ENCODE measurements around the gene GDF7. TPM values are rescaled to one million over a fixed set of nuclear protein-coding genes. Genes with fewer than 3 reads are reported as not detected.

The GDF7 gene
- total RNA-seq, 1 donor from 2014 or later = 0.04 TPM

DNA sequence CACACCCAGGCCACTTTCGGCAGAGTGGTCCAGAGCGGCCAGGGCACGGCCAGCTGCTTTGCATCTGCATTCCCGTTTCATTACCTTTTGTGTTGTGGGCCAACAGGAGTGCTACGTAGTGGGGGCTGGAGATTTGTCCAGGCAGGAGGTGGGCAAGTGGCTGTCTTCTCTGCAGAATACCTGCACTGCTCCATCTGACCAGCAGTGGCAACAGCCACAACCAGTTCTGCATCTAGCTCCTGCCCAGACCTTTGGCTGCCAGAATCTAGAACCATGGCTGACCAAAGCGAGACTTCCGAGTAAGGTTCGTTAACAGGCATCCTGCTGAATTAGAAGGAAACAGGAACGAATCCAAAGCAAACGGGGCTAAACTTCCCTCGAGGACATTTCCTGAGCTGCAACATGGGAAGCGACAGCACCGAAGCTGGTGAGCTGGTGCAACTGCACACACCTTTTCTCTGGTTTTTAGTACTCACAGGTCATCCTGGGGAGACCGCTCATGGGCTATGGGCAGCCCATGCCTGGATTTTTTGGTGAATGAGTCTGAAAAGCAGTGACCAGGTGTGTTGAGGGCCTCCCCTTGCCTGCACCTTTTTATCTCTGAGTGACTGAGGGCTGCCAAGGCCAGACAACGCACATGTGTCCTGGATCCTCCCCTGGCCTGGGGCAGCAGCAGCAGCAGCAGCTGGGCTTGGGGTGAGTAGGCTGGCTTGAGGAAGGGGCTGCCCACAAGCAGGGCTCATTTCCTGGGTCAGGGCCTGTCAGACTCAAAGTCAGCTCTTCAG is 10.5 kb downstream of the GDF7 start:
- TF ChIP-seq, protein P1, sequence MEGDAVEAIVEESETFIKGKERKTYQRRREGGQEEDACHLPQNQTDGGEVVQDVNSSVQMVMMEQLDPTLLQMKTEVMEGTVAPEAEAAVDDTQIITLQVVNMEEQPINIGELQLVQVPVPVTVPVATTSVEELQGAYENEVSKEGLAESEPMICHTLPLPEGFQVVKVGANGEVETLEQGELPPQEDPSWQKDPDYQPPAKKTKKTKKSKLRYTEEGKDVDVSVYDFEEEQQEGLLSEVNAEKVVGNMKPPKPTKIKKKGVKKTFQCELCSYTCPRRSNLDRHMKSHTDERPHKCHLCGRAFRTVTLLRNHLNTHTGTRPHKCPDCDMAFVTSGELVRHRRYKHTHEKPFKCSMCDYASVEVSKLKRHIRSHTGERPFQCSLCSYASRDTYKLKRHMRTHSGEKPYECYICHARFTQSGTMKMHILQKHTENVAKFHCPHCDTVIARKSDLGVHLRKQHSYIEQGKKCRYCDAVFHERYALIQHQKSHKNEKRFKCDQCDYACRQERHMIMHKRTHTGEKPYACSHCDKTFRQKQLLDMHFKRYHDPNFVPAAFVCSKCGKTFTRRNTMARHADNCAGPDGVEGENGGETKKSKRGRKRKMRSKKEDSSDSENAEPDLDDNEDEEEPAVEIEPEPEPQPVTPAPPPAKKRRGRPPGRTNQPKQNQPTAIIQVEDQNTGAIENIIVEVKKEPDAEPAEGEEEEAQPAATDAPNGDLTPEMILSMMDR (IDR thresholded peaks at IDR 0.05; ENCODE audit: insufficient read depth, low read length, poor library complexity, severe bottlenecking) = peak; percentile 20
- no peak for DNase-seq (ENCODE audit: low read depth)
- no peaks in the 10 kb centered on the region for H3K36me3 ChIP-seq (ENCODE audit: control insufficient read depth, insufficient read depth, low read length)
- peaks cover 8% of the 10 kb centered on the region for H3K27me3 ChIP-seq (ENCODE audit: control insufficient read depth, insufficient read depth, low read length)
- H3K4me3 ChIP-seq (ENCODE audit: low read depth, low read length) = no peak overlapping the region

DNA sequence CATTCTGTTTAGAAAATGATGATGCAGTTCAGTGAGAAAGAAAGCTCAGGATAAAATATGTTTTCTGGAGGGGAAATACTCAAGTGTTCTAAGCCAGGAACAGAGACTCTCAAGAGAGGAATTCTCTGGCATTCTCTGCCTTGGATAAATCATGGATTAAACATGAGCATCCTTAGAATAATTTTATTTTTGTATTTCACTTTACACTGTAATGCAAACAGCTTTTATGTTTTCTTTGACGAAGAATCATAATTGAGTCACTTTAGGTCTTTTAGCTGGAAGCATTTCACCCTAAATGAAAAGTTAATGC is 11.1 kb downstream of the GDF7 start:
- Histone ChIP-seq H3K4me3 (ENCODE audit: low read depth, low read length) (no peak overlapping the region), H3K27me3 (ENCODE audit: control insufficient read depth, insufficient read depth, low read length) (peaks cover 4% of the 10 kb centered on the region), H3K36me3 (ENCODE audit: control insufficient read depth, insufficient read depth, low read length) (no peaks in the 10 kb centered on the region)
- DNase-seq (ENCODE audit: low read depth) = no peak
- TF ChIP-seq, protein P1 (IDR thresholded peaks at IDR 0.05; ENCODE audit: insufficient read depth, low read length, poor library complexity, severe bottlenecking) = no peak

DNA sequence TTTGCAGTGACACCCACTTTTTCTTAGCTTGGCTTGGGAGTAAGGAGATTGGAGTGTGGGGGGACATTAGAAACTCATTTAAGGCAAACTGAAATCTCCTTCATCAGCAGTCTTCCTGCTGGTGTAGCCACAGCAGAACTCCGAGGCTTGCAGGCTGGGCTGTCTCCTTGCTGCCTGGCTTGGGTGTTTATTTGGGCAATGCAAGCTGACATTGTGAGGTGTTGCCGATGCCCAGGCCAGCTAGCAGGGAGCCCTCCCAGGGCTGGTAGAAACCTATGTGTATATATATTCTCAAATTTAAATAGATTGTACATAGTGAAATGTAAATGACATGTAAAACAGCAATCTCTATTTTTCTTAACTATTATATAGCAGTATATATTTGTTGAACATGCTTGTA is 11.8 kb downstream of the GDF7 start:
- TF ChIP-seq, protein P1 (IDR thresholded peaks at IDR 0.05; ENCODE audit: insufficient read depth, low read length, poor library complexity, severe bottlenecking) = no peak

DNA sequence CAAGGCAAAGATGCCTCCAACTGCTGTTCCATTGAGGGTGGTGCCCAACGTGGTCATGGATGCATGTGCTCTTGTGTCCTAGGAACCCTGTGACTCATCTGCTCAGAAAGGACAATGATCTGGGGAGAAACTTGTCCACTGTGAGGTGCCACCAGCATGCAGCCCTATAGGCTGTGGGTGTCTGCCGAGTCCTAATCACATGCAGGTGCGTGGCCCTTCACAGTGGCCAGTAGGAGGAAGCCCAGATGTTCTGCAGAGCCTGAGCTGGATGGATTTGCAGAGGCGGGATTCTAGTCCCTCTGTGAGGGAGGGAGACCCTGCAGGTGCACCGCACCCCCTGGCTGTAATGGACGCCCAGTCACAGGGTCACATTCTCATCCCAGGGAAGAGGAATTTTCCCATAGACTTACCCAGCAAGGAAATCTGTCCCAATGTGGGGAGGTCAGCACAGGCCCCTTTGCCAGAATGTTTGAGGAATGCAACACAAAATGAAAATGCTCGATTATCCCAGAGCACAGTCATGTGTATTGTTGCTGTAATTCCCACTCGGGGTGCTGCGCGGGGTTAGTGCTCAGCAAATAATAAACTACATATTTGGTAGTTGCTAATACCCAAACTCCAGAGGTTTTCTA is 13.9 kb downstream of the GDF7 start:
- Histone ChIP-seq H3K27me3 (ENCODE audit: control insufficient read depth, insufficient read depth, low read length) (no peaks in the 10 kb centered on the region), H3K36me3 (ENCODE audit: control insufficient read depth, insufficient read depth, low read length) (no peaks in the 10 kb centered on the region), H3K4me3 (ENCODE audit: low read depth, low read length) (no peak overlapping the region)
- TF ChIP-seq, protein P1 (IDR thresholded peaks at IDR 0.05; ENCODE audit: insufficient read depth, low read length, poor library complexity, severe bottlenecking) = no peak
- no peak for DNase-seq (ENCODE audit: low read depth)

More for the DNA sequence above, 11.8 kb downstream of the GDF7 start:
- H3K36me3 ChIP-seq (ENCODE audit: control insufficient read depth, insufficient read depth, low read length) = no peaks in the 10 kb centered on the region
- no peak overlapping the region for H3K4me3 ChIP-seq (ENCODE audit: low read depth, low read length)
- DNase-seq (ENCODE audit: low read depth) = no peak
- peaks cover 4% of the 10 kb centered on the region for H3K27me3 ChIP-seq (ENCODE audit: control insufficient read depth, insufficient read depth, low read length)

DNA sequence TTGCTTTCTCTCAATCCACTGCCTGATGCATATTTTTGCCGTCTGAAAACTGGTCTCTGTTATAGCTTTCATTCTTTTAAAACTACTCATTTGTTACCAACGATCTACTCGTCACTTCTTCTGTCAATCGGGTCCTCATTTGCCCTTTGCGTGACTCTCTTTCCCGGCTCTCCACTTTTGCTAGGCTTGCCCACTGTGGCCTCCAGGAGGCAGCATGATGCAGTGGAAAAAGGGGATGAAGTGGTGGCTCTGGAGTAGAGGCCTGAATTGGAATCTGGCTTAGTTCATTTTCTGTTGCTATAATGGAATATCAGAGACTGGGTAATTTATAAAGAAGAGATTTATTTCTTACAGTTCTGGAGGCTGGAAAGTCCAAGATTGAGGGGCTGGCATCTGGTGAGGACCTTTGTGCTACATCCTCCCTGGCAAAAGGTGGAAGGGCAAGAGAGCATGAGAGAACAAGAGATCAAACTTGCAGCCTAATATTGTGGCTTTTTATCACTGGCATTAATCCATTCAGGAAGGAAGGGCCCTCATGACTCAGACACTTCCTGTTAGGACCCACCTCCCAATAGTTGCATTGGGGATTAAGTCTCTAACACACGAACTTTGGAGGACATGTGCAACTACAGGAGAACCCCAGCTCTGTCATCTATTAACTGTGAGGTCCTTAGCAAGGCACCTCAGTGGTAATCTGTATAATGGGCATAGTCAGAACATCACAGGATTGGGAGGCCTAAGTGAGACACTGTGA is 15.4 kb downstream of the GDF7 start:
- H3K27me3 ChIP-seq (ENCODE audit: control insufficient read depth, insufficient read depth, low read length) = no peaks in the 10 kb centered on the region
- TF ChIP-seq, protein P1 (IDR thresholded peaks at IDR 0.05; ENCODE audit: insufficient read depth, low read length, poor library complexity, severe bottlenecking) = peak; percentile 61
- no peak for DNase-seq (ENCODE audit: low read depth)
- no peaks in the 10 kb centered on the region for H3K36me3 ChIP-seq (ENCODE audit: control insufficient read depth, insufficient read depth, low read length)
- no peak overlapping the region for H3K4me3 ChIP-seq (ENCODE audit: low read depth, low read length)
